Esophagus squamous epithelium (tissue), 5 donors: Measurements from ENCODE around the gene SLC25A27. TPM values are rescaled to one million over a fixed set of nuclear protein-coding genes. Genes with fewer than 3 reads are reported as not detected.

ENCODE experiments used
- DNase-seq: peaks from one replicate; lab custom pipeline; 2025; lab: John Stamatoyannopoulos, UW
- H3K27ac ChIP-seq, 4 donors: fragments of 200-600 bp; sonication (generic); one replicate each; pipeline ENCODE4 v1.5.1; 2016 to 2019; ENCODE audit warnings: mild to moderate bottlenecking in 1 of 4
- H3K27me3 ChIP-seq, 4 donors: fragments of 200-600 bp; sonication (generic); 1 replicate in 3 of 4; 2 replicates in 1 of 4; pipeline versions ENCODE4 v1.5.1 to v1.6.0; 2017 to 2021; ENCODE audit warnings: antibody characterized with exemption in 1 of 4
- H3K36me3 ChIP-seq, 3 donors: fragments of 200-600 bp; sonication (generic); one replicate each; pipeline ENCODE4 v1.5.1; 2016 to 2019
- H3K4me1 ChIP-seq, 3 donors: fragments of 200-600 bp; sonication (generic); one replicate each; pipeline ENCODE4 v1.5.1; 2017 to 2019
- H3K4me3 ChIP-seq, 4 donors: fragments of 200-600 bp; sonication (generic); 1 replicate in 3 of 4; 2 replicates in 1 of 4; pipeline ENCODE4 v1.5.1; 2016 to 2019; ENCODE audit warnings: mild to moderate bottlenecking in 2 of 4, moderate library complexity in 1 of 4
- H3K9me3 ChIP-seq, 3 donors: fragments of 200-600 bp; sonication (generic); one replicate each; pipeline ENCODE4 v1.5.1; 2016 to 2019
- POLR2A ChIP-seq, 4 donors: fragments of 450-650 bp; IDR thresholded peaks; one replicate each; pipeline ENCODE4 v1.6.1; 2017; ENCODE audit warnings: antibody characterized with exemption in 4 of 4, mild to moderate bottlenecking in 4 of 4, moderate library complexity in 3 of 4
- WGBS, 2 donors: methylation state at CpG; one replicate each; pipeline ENCODE4 v1.1.5; 2018; 5-methylcytosine and 5-hydroxymethylcytosine counted together
- intact Hi-C: fragments of 100-400 bp; cut with DNase I; formaldehyde crosslinking; loops from one replicate; pipeline ENCODE4 v1.15.0; 2022
- total RNA-seq, 4 donors: library from RNA; depleted of rRNA; stranded (reverse); fragments of >200 nt; gene quantifications; one replicate each; pipeline ENCODE4 v1.1.0, GENCODE V29; 2016
- TF ChIP-seq, protein P1 (sequence below), 6 experiments: fragments of 450-650 bp in 4 of 6; fragments of 200-600 bp in 2 of 6; sonication (generic) in 2 of 6; IDR thresholded peaks; one replicate each; pipeline ENCODE4 v1.5.1; 2016 to 2019; ENCODE audit warnings: antibody characterized with exemption in 6 of 6, mild to moderate bottlenecking in 4 of 6, moderate library complexity in 4 of 6
- donor health status: DM: yes; HTN: yes; CAD: no.

The SLC25A27 gene
- total RNA-seq, 4 donors from 2014 or later = 6.5 to 29.8 (median 8.1) TPM

DNA sequence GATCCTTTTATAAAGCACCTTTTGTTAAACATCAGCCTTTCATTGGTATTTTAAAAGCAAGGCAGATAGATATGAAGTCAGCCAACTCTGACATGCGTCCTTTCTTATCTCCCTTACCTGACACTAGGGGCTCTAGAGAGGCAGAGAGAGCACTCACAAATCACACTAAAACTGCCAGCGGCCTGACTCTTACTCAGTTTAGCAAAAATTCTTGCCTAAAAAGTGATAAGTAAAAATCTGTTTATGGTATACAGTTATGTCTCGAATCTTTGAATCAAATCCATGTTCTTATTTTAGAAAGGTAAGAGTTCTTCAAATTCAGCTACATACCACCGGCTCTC is 24.5 kb downstream of the SLC25A27 start:
- no peak overlapping the region for H3K4me3 ChIP-seq
- H3K27me3 ChIP-seq = no peaks in the 10 kb centered on the region
- intact Hi-C loops = no loop called here
- TF ChIP-seq POLR2A (IDR thresholded peaks at IDR 0.05) = no peak
- TF ChIP-seq, protein P1, sequence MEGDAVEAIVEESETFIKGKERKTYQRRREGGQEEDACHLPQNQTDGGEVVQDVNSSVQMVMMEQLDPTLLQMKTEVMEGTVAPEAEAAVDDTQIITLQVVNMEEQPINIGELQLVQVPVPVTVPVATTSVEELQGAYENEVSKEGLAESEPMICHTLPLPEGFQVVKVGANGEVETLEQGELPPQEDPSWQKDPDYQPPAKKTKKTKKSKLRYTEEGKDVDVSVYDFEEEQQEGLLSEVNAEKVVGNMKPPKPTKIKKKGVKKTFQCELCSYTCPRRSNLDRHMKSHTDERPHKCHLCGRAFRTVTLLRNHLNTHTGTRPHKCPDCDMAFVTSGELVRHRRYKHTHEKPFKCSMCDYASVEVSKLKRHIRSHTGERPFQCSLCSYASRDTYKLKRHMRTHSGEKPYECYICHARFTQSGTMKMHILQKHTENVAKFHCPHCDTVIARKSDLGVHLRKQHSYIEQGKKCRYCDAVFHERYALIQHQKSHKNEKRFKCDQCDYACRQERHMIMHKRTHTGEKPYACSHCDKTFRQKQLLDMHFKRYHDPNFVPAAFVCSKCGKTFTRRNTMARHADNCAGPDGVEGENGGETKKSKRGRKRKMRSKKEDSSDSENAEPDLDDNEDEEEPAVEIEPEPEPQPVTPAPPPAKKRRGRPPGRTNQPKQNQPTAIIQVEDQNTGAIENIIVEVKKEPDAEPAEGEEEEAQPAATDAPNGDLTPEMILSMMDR (IDR thresholded peaks at IDR 0.05) = peak in 1 of 6 experiments; percentile 12
- no peaks in the 10 kb centered on the region for H3K4me1 ChIP-seq
- H3K36me3 ChIP-seq = peaks cover 0 to 31% (median 0%) of the 10 kb centered on the region in 3 donors
- H3K27ac ChIP-seq = no peak overlapping the region
- no peaks in the 10 kb centered on the region for H3K9me3 ChIP-seq
- WGBS, 2 donors = 73 to 84% methylated on average over 4 of the region's 4 CpGs
- DNase-seq = no peak

DNA sequence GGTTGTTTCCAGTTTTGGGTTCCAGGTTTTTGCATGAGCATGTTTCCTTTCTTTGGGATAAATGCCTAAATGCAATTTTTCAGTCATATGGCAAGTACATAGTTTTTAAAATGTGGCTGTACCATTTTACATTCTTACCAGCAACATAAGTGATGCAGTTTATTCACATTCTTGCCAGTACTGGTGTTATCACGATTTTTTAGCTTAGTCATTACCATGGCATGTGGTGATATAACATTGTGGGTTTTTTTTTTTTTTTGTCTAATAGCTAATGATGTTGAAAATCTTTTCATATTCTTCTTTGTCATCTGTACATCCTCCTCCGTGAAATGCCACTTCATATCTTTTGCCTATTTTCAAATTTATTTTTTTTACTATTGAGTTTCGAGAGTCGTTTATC is 32.0 kb downstream of the SLC25A27 start:
- TF ChIP-seq, protein P1 (IDR thresholded peaks at IDR 0.05) = no peak
- TF ChIP-seq POLR2A (IDR thresholded peaks at IDR 0.05) = no peak
- Histone ChIP-seq H3K27ac (no peak overlapping the region), H3K4me1 (no peaks in the 10 kb centered on the region), H3K4me3 (no peak overlapping the region), H3K27me3 (no peaks in the 10 kb centered on the region), H3K36me3 (no peaks in the 10 kb centered on the region), H3K9me3 (peaks cover 0 to 3% (median 0%) of the 10 kb centered on the region in 3 donors)
- 58 to 68% methylated on average over 4 of the region's 4 CpGs for WGBS, 2 donors
- intact Hi-C loops = no loop called here
- no peak for DNase-seq

DNA sequence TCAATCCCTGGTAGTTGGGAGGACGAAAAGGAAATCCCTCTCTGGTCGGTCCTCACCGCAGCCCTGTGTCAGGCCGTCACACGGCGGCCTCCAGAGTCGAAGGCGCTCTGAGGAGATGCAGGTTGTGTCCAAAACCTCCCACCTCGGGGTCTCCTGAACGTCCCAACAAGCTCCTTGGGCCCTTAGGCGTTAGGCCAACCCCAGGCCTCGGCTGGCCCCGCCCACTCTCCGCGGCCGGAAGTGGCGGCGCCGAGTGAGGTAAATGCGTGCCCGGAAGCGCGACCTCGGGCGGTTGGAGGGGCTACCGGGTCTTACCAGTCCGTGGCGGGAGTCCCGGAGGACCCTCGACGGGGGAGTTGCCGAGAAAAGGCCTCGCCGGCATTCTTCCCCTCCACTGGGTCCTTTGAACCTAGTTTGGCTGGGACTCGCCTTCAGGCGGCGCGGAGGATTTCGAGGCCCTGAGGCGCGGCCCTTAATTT is 34.9 kb downstream of the SLC25A27 start, which contains the start of gene TDRD6:
TDRD6 (plus strand) TSS at position 267 of the 479 bp plus-strand sequence. CDS start 244 bp downstream, outside the sequence.
- TF ChIP-seq, protein P1 (IDR thresholded peaks at IDR 0.05) = no peak
- TF ChIP-seq POLR2A (IDR thresholded peaks at IDR 0.05) = no peak
- no peak within 1 kb of the TSS for H3K4me3 ChIP-seq
- WGBS, 2 donors = 92 to 93% methylated on average over 5 to 15 of the region's 41 CpGs
- no peaks in the 10 kb centered on the region for H3K4me1 ChIP-seq
- intact Hi-C loops = no loop called here
- H3K9me3 ChIP-seq = peaks cover 0 to 3% (median 0%) of the 10 kb centered on the region in 3 donors
- no peaks in the 10 kb centered on the region for H3K27me3 ChIP-seq
- DNase-seq = no peak
- H3K27ac ChIP-seq = no peak within 1 kb of the TSS
- H3K36me3 ChIP-seq = no peaks in the 10 kb centered on the region

DNA sequence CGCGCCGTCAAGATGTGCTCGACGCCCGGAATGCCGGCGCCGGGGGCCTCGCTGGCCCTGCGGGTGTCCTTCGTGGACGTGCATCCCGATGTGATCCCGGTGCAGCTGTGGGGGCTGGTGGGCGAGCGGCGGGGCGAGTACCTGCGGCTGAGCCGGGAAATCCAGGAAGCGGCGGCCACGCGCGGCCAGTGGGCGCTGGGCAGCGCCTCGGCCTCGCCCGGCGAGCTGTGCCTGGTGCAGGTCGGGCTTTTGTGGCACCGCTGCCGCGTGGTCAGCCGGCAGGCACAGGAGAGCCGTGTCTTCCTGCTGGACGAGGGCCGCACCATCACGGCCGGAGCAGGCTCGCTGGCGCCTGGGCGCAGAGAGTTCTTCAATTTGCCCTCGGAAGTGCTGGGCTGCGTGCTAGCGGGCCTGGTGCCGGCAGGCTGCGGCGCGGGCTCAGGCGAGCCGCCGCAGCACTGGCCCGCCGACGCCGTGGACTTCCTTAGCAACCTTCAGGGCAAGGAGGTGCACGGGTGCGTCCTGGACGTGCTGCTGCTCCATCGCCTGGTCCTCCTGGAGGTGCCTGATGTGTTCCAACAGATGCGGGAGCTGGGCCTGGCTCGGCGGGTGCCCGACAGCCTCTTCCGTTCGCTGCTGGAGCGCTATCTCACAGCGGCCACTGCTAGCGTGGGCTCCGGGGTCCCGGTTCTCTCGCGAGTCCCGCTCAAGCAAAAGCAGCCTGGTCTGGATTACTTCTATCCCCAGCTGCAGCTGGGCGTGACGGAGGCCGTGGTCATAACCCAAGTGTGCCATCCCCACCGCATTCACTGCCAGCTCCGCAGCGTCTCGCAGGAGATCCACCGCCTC is 35.6 kb downstream of the SLC25A27 start:
- Histone ChIP-seq H3K4me3 (no peak overlapping the region), H3K27ac (no peak overlapping the region), H3K9me3 (peaks cover 0 to 3% (median 0%) of the 10 kb centered on the region in 3 donors), H3K27me3 (no peaks in the 10 kb centered on the region), H3K4me1 (no peaks in the 10 kb centered on the region), H3K36me3 (no peaks in the 10 kb centered on the region)
- no peak for TF ChIP-seq POLR2A (IDR thresholded peaks at IDR 0.05)
- TF ChIP-seq, protein P1 (IDR thresholded peaks at IDR 0.05) = no peak
- WGBS, 2 donors = 92% methylated on average over 7 of the region's 85 CpGs; no CpG with 5 or more reads in 1 of the 2 donors
- no peak for DNase-seq
- intact Hi-C loops = no loop called here

DNA sequence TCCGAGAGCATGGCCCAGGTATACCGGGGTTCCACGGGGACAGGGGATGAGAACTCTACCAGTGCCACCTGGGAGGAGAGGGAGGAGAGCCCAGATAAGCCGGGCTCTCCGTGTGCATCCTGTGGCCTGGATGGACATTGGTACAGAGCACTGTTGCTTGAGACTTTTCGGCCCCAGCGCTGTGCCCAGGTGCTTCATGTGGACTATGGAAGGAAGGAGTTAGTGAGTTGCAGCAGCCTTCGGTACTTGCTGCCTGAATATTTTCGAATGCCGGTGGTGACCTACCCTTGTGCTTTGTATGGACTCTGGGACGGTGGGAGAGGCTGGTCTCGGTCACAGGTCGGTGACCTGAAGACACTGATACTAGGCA is 36.2 kb downstream of the SLC25A27 start:
- H3K9me3 ChIP-seq = peaks cover 0 to 3% (median 0%) of the 10 kb centered on the region in 3 donors
- DNase-seq = no peak
- intact Hi-C loops = no loop called here
- no peaks in the 10 kb centered on the region for H3K36me3 ChIP-seq
- WGBS, 2 donors = 93 to 100% methylated on average over 1 to 5 of the region's 13 CpGs
- TF ChIP-seq, protein P1 (IDR thresholded peaks at IDR 0.05) = no peak
- TF ChIP-seq POLR2A (IDR thresholded peaks at IDR 0.05) = no peak
- H3K4me3 ChIP-seq = no peak overlapping the region
- no peaks in the 10 kb centered on the region for H3K4me1 ChIP-seq
- no peak overlapping the region for H3K27ac ChIP-seq
- no peaks in the 10 kb centered on the region for H3K27me3 ChIP-seq
